ENCODE measurements around the gene TECR. TPM values are rescaled to one million over a fixed set of nuclear protein-coding genes. Genes with fewer than 3 reads are reported as not detected.
A peak's percentile ranks its signal among the peaks of the same experiment; 100 is the strongest.

TECR gene
- total and polyA plus RNA-seq, 2 of the 4 experiments (the other 2 are of a cell fraction), result 46.2 to 81.2 TPM

- Histone ChIP-seq H3K27ac (ENCODE audit: insufficient read depth, low read length) (peak overlapping the region; percentile 29), H4K20me1 (ENCODE audit: insufficient read depth, low read length) (0 out of 2 replicates have a peak, but pooled peaks cover 4% of the 10 kb centered on the region), H3K36me3 (ENCODE audit: control insufficient read depth, insufficient read depth, low read length) (no peaks in the 10 kb centered on the region), H3K4me3 (ENCODE audit: insufficient read depth, low read depth, low read length) (no peak overlapping the region), H3K4me1 (ENCODE audit: control insufficient read depth, insufficient read depth, low read length) (peaks cover 16% of the 10 kb centered on the region), H3K79me1 (ENCODE audit: low read depth in 1 of 2, low read length in 2 of 2) (peaks cover 0 to 17% of the 10 kb centered on the region in 2 experiments; a peak in 2 of 4 replicates), H3K27me3 (ENCODE audit: control insufficient read depth, insufficient read depth, low read length) (no peaks in the 10 kb centered on the region), H3K14ac (replicated peaks; ENCODE audit: low read depth, low read length) (no peak overlapping the region), H2BK5ac (ENCODE audit: low read depth, low read length, poor library complexity, severe bottlenecking) (peak overlapping the region; percentile 33), H2AFZ (replicated peaks; ENCODE audit: low read length, poor library complexity) (no peak overlapping the region), H3K18ac (ENCODE audit: low read depth, low read length) (no peak overlapping the region), H4K5ac (ENCODE audit: low read depth, low read length) (no peak overlapping the region), H3K9ac (ENCODE audit: low read depth, low read length) (no peak overlapping the region), H3K4ac (ENCODE audit: low read depth, low read length) (peak overlapping the region; percentile 92), H3K4me2 (ENCODE audit: low read depth, low read length) (no peak overlapping the region; the same call in 1 of the 2 replicates), H4K8ac (ENCODE audit: low read depth in 2 of 2, low read length in 2 of 2) (peak overlapping the region in 1 of 2 experiments; percentile 67; a peak in 2 of 4 replicates), H3K9me3 (ENCODE audit: control insufficient read depth, insufficient read depth, low read length) (no peaks in the 10 kb centered on the region), H2BK120ac (ENCODE audit: low read depth, low read length) (peak overlapping the region; percentile 65), H3K23ac (ENCODE audit: low read depth, low read length) (no peak overlapping the region), H2BK20ac (ENCODE audit: low read depth, low read length) (peak overlapping the region; percentile 9), H4K91ac (ENCODE audit: insufficient read depth, low read depth, low read length) (peak overlapping the region; percentile 88; the same call in 1 of the 2 replicates), H2BK15ac (ENCODE audit: low read depth, low read length) (0 out of 3 replicates have a peak overlapping the region, but pooled peaks have one; percentile 2), H3K56ac (ENCODE audit: extremely low read depth, insufficient read depth, low read length) (no peak overlapping the region), H2AK5ac (ENCODE audit: low read depth, low read length) (peak overlapping the region; percentile 85), H3K9me1 (ENCODE audit: insufficient read depth, low read length) (peaks cover 10% of the 10 kb centered on the region; the same call in 1 of the 2 replicates), H2AK9ac (replicated peaks; ENCODE audit: low read depth, low read length, poor library complexity) (no peak overlapping the region)
- in situ Hi-C loops (cut with MboI; ENCODE audit: low sequenced_read_pairs) (no loop called here), dilution Hi-C loops (cut with HindIII; ENCODE audit: low sequenced_read_pairs, unreplicated experiment) (no loop called here), intact Hi-C loops (cut with micrococcal nuclease) (no loop called here)
- CTCF ChIA-PET, result no interaction called here
- peak; percentile 19 for ATAC-seq (ENCODE audit: low read depth)
- no TSS peak for BruUV-seq (replicated peaks)
- WGBS, 2 experiments (ENCODE audit: extremely low coverage in 2 of 2, insufficient read length in 1 of 2), result 42% methylated on average over 3 of the region's 12 CpGs; no CpG with 5 or more reads in 1 of the 2 experiments
- POLR2A ChIA-PET (ENCODE audit: unreplicated experiment), result interaction anchor here (0.8 kb wide), 1 partner anchor 11 kb away, joined by 20 read pairs; no protein-coding TSS in a partner anchor
- DNase-seq, result peak; percentile 67
- TF ChIP-seq MAFK (IDR thresholded peaks at IDR 0.05; ENCODE audit: low read depth, low read length) (no peak), RCOR1 (IDR thresholded peaks at IDR 0.05; ENCODE audit: insufficient replicate concordance, low read length) (no peak), CHD1 (IDR thresholded peaks at IDR 0.05; ENCODE audit: low read depth, low read length) (no peak), NFE2L2 (IDR thresholded peaks at IDR 0.05; ENCODE audit: low read depth, low read length) (no peak), SMC3 (IDR thresholded peaks at IDR 0.05; ENCODE audit: low read depth, low read length) (no peak), RFX5 (IDR thresholded peaks at IDR 0.05; ENCODE audit: low read depth, low read length) (no peak), RAD21 (IDR thresholded peaks at IDR 0.05; ENCODE audit: low read length) (no peak), FOS (IDR thresholded peaks at IDR 0.05; ENCODE audit: low read depth, low read length) (no peak), BHLHE40 (IDR thresholded peaks at IDR 0.05; ENCODE audit: low read depth, low read length) (no peak), USF2 (IDR thresholded peaks at IDR 0.05; ENCODE audit: low read depth, low read length) (no peak), MXI1 (IDR thresholded peaks at IDR 0.05; ENCODE audit: borderline replicate concordance, low read depth, low read length) (no peak)
- TF ChIP-seq, protein P1, sequence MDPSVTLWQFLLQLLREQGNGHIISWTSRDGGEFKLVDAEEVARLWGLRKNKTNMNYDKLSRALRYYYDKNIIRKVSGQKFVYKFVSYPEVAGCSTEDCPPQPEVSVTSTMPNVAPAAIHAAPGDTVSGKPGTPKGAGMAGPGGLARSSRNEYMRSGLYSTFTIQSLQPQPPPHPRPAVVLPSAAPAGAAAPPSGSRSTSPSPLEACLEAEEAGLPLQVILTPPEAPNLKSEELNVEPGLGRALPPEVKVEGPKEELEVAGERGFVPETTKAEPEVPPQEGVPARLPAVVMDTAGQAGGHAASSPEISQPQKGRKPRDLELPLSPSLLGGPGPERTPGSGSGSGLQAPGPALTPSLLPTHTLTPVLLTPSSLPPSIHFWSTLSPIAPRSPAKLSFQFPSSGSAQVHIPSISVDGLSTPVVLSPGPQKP (IDR thresholded peaks at IDR 0.05; ENCODE audit: borderline replicate concordance, low read depth, low read length), result no peak
- TF ChIP-seq, protein P2, sequence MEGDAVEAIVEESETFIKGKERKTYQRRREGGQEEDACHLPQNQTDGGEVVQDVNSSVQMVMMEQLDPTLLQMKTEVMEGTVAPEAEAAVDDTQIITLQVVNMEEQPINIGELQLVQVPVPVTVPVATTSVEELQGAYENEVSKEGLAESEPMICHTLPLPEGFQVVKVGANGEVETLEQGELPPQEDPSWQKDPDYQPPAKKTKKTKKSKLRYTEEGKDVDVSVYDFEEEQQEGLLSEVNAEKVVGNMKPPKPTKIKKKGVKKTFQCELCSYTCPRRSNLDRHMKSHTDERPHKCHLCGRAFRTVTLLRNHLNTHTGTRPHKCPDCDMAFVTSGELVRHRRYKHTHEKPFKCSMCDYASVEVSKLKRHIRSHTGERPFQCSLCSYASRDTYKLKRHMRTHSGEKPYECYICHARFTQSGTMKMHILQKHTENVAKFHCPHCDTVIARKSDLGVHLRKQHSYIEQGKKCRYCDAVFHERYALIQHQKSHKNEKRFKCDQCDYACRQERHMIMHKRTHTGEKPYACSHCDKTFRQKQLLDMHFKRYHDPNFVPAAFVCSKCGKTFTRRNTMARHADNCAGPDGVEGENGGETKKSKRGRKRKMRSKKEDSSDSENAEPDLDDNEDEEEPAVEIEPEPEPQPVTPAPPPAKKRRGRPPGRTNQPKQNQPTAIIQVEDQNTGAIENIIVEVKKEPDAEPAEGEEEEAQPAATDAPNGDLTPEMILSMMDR (conservative IDR thresholded peaks at IDR 0.05; ENCODE audit: low read depth, low read length), result no peak
Measured at GRCh38 chr19:14507704-14508542, 21.5 kb upstream of the TECR start.

Measured in IMR-90 (cell line).